ENCODE results near the gene TMCC1.
"Not testable (repeated sequence)": the region's sequence is repeated elsewhere in the genome, so short reads cannot be mapped to it uniquely, and the experiment has no call there.

The TMCC1 gene

GRCh38 chr3:129834580-129834979, 58.9 kb downstream of the TMCC1 start:
- Histone ChIP-seq H3K27ac (ENCODE audit: low read length) (no peak overlapping the region), H3K36me3 (ENCODE audit: control insufficient read depth in 1 of 2, insufficient read depth in 2 of 2, low read length in 2 of 2) (no peaks in the 10 kb centered on the region), H3K4me1 (ENCODE audit: control insufficient read depth in 1 of 2, insufficient read depth in 2 of 2, low read length in 2 of 2) (peaks cover 0 to 20% of the 10 kb centered on the region in 2 donors), H3K9me3 (ENCODE audit: control insufficient read depth in 1 of 2, low read length in 2 of 2) (no peaks in the 10 kb centered on the region), H3K27me3 (ENCODE audit: low read depth, low read length) (no peaks in the 10 kb centered on the region), H3K4me3 (ENCODE audit: low read depth in 1 of 2, low read length in 2 of 2) (no peak overlapping the region)

- not testable (repeated sequence) for H3K9me3 ChIP-seq (ENCODE audit: control insufficient read depth in 1 of 2, low read length in 2 of 2); H3K36me3 ChIP-seq (ENCODE audit: control insufficient read depth in 1 of 2, insufficient read depth in 2 of 2, low read length in 2 of 2); H3K27ac ChIP-seq (ENCODE audit: low read length); H3K4me3 ChIP-seq (ENCODE audit: low read depth in 1 of 2, low read length in 2 of 2); H3K27me3 ChIP-seq (ENCODE audit: low read depth, low read length)
- H3K4me1 ChIP-seq (ENCODE audit: control insufficient read depth in 1 of 2, insufficient read depth in 2 of 2, low read length in 2 of 2), result peaks cover 0 to 14% of the 10 kb centered on the region in 2 donors
These were observed 61.6 kb downstream of the TMCC1 start for GRCh38 chr3:129831942-129832341.

DNA sequence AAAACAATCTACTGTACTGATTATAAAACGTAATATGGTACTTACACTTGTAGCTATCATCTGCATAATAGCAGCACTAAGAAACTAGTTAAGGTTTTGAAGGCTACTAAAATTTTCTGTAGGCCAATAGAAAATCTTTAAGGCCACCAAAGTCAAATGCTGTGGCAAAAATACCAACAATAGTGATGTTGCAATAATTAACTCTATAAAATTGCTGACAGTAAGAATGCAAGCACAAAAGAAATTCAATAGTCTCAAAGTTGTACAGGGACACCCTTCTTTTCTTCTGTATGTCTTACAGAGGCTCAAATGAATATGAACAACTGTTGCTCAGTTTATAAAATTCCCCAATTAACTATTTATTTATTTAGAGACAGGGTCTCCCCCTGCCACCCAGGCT, 62.0 kb downstream of the TMCC1 start:
- Histone ChIP-seq H3K4me3 (ENCODE audit: low read depth in 1 of 2, low read length in 2 of 2) (no peak overlapping the region), H3K27me3 (ENCODE audit: low read depth, low read length) (no peaks in the 10 kb centered on the region), H3K4me1 (ENCODE audit: control insufficient read depth in 1 of 2, insufficient read depth in 2 of 2, low read length in 2 of 2) (peaks cover 0 to 10% of the 10 kb centered on the region in 2 donors), H3K36me3 (ENCODE audit: control insufficient read depth in 1 of 2, insufficient read depth in 2 of 2, low read length in 2 of 2) (peaks cover 0 to 5% of the 10 kb centered on the region in 2 donors), H3K9me3 (ENCODE audit: control insufficient read depth in 1 of 2, low read length in 2 of 2) (no peaks in the 10 kb centered on the region), H3K27ac (ENCODE audit: low read length) (no peak overlapping the region)

DNA sequence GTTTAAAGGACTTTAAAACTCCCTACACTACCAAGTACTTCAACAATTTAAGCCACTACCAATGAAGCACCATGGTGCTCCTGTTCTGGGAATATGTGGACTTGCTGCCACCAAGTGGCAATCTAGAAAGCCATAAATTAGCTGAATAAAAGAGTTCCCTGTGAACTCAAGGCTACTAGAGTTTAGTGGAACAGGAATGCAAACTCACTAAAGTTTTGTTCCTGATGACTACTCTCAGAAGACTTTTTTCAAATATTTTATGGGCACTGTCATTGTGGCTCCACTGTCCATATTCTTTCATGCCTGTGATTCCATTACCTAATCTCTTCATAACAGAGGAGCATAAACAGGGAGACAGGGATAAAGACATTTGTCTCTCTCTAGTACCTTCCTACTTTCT, 63.9 kb downstream of the TMCC1 start:
- Histone ChIP-seq H3K27me3 (ENCODE audit: low read depth, low read length) (no peaks in the 10 kb centered on the region), H3K27ac (ENCODE audit: low read length) (no peak overlapping the region)

GRCh38 chr3:129827765-129828164, 65.7 kb downstream of the TMCC1 start:
- no peak overlapping the region for H3K4me3 ChIP-seq (ENCODE audit: low read depth in 1 of 2, low read length in 2 of 2)
- peaks cover 0 to 10% of the 10 kb centered on the region in 2 donors for H3K4me1 ChIP-seq (ENCODE audit: control insufficient read depth in 1 of 2, insufficient read depth in 2 of 2, low read length in 2 of 2)
- peaks cover 0 to 5% of the 10 kb centered on the region in 2 donors for H3K36me3 ChIP-seq (ENCODE audit: control insufficient read depth in 1 of 2, insufficient read depth in 2 of 2, low read length in 2 of 2)
- H3K27me3 ChIP-seq (ENCODE audit: low read depth, low read length), result no peaks in the 10 kb centered on the region
- no peaks in the 10 kb centered on the region for H3K9me3 ChIP-seq (ENCODE audit: control insufficient read depth in 1 of 2, low read length in 2 of 2)
- H3K27ac ChIP-seq (ENCODE audit: low read length), result no peak overlapping the region

More for the DNA sequence above, 63.9 kb downstream of the TMCC1 start:
- Histone ChIP-seq H3K36me3 (ENCODE audit: control insufficient read depth in 1 of 2, insufficient read depth in 2 of 2, low read length in 2 of 2) (peaks cover 0 to 5% of the 10 kb centered on the region in 2 donors), H3K4me1 (ENCODE audit: control insufficient read depth in 1 of 2, insufficient read depth in 2 of 2, low read length in 2 of 2) (peaks cover 0 to 10% of the 10 kb centered on the region in 2 donors), H3K4me3 (ENCODE audit: low read depth in 1 of 2, low read length in 2 of 2) (no peak overlapping the region), H3K9me3 (ENCODE audit: control insufficient read depth in 1 of 2, low read length in 2 of 2) (no peaks in the 10 kb centered on the region)

DNA sequence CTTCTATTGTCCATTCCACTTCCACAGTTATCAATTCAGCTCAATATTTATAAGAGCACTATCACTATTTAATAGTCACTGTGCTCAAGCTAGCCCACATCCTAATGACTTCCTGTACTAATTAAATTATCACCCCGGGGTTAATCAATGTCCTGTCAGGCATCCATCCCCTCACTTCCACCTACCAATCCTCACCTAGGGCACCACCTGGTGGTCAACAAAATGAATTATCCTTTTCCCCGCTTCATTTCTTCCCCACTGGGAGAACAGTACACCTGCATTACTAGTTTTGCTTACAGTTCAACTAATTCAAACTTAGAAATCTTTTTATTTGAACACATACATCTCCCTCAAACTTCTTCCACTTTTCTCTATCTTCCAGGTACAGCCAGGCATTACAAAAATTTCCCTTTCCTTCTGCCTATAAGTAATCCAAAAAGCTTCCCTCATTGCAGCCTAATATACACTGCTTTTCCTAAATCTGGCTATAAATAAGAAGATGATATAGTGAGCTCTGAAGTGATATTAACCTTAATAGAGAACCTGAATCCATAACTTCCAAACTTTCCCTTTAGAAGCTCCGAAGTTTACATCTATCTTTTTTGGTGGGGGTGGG, 68.5 kb downstream of the TMCC1 start:
- H3K27me3 ChIP-seq (ENCODE audit: low read depth, low read length), result no peaks in the 10 kb centered on the region
- no peaks in the 10 kb centered on the region for H3K9me3 ChIP-seq (ENCODE audit: control insufficient read depth in 1 of 2, low read length in 2 of 2)
- peaks cover 0 to 10% of the 10 kb centered on the region in 2 donors for H3K4me1 ChIP-seq (ENCODE audit: control insufficient read depth in 1 of 2, insufficient read depth in 2 of 2, low read length in 2 of 2)
- peaks cover 0 to 5% of the 10 kb centered on the region in 2 donors for H3K36me3 ChIP-seq (ENCODE audit: control insufficient read depth in 1 of 2, insufficient read depth in 2 of 2, low read length in 2 of 2)
- no peak overlapping the region for H3K27ac ChIP-seq (ENCODE audit: low read length)
- no peak overlapping the region for H3K4me3 ChIP-seq (ENCODE audit: low read depth in 1 of 2, low read length in 2 of 2)

DNA sequence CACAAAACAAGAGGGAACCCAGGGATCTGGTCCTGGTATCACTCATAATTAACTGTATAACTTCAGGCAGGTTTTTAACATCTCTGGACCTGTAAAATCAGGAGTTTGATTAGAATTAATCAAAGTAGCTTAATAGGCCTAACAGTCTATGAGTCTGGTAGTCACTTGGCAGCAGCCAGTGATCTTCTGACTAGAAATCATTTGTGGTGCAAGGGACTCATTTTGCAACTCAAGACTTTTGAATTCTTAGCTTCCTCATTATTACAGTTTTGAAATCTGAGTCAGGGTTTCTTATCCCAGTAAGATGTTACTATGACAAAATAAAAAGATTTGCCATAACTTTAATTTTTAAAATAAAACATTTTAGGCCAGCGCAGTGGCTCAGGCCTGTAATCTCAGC, 70.8 kb downstream of the TMCC1 start:
- no peaks in the 10 kb centered on the region for H3K27me3 ChIP-seq (ENCODE audit: low read depth, low read length)

GRCh38 chr3:129822241-129822640, 71.3 kb downstream of the TMCC1 start:
- H3K27me3 ChIP-seq (ENCODE audit: low read depth, low read length), result no peaks in the 10 kb centered on the region
- no peaks in the 10 kb centered on the region for H3K9me3 ChIP-seq (ENCODE audit: control insufficient read depth in 1 of 2, low read length in 2 of 2)
- no peak overlapping the region for H3K4me3 ChIP-seq (ENCODE audit: low read depth in 1 of 2, low read length in 2 of 2)
- H3K4me1 ChIP-seq (ENCODE audit: control insufficient read depth in 1 of 2, insufficient read depth in 2 of 2, low read length in 2 of 2), result peaks cover 0 to 3% of the 10 kb centered on the region in 2 donors
- no peaks in the 10 kb centered on the region for H3K36me3 ChIP-seq (ENCODE audit: control insufficient read depth in 1 of 2, insufficient read depth in 2 of 2, low read length in 2 of 2)
- no peak overlapping the region for H3K27ac ChIP-seq (ENCODE audit: low read length)

More for the DNA sequence above, 70.8 kb downstream of the TMCC1 start:
- no peaks in the 10 kb centered on the region for H3K9me3 ChIP-seq (ENCODE audit: control insufficient read depth in 1 of 2, low read length in 2 of 2)
- no peak overlapping the region for H3K4me3 ChIP-seq (ENCODE audit: low read depth in 1 of 2, low read length in 2 of 2)
- H3K27ac ChIP-seq (ENCODE audit: low read length), result no peak overlapping the region
- peaks cover 0 to under 1% of the 10 kb centered on the region in 2 donors for H3K36me3 ChIP-seq (ENCODE audit: control insufficient read depth in 1 of 2, insufficient read depth in 2 of 2, low read length in 2 of 2)
- H3K4me1 ChIP-seq (ENCODE audit: control insufficient read depth in 1 of 2, insufficient read depth in 2 of 2, low read length in 2 of 2), result peaks cover 0 to 4% of the 10 kb centered on the region in 2 donors

- peaks cover 0 to 3% of the 10 kb centered on the region in 2 donors for H3K4me1 ChIP-seq (ENCODE audit: control insufficient read depth in 1 of 2, insufficient read depth in 2 of 2, low read length in 2 of 2)
- no peaks in the 10 kb centered on the region for H3K36me3 ChIP-seq (ENCODE audit: control insufficient read depth in 1 of 2, insufficient read depth in 2 of 2, low read length in 2 of 2)
- no peak overlapping the region for H3K27ac ChIP-seq (ENCODE audit: low read length)
- no peak overlapping the region for H3K4me3 ChIP-seq (ENCODE audit: low read depth in 1 of 2, low read length in 2 of 2)
- no peaks in the 10 kb centered on the region for H3K27me3 ChIP-seq (ENCODE audit: low read depth, low read length)
- no peaks in the 10 kb centered on the region for H3K9me3 ChIP-seq (ENCODE audit: control insufficient read depth in 1 of 2, low read length in 2 of 2)
These were observed 72.9 kb downstream of the TMCC1 start for GRCh38 chr3:129820587-129820986.

GRCh38 chr3:129812589-129812988, 80.9 kb downstream of the TMCC1 start:
- Histone ChIP-seq H3K4me1 (ENCODE audit: control insufficient read depth in 1 of 2, insufficient read depth in 2 of 2, low read length in 2 of 2) (no peaks in the 10 kb centered on the region), H3K36me3 (ENCODE audit: control insufficient read depth in 1 of 2, insufficient read depth in 2 of 2, low read length in 2 of 2) (no peaks in the 10 kb centered on the region), H3K4me3 (ENCODE audit: low read depth in 1 of 2, low read length in 2 of 2) (no peak overlapping the region), H3K27ac (ENCODE audit: low read length) (no peak overlapping the region), H3K9me3 (ENCODE audit: control insufficient read depth in 1 of 2, low read length in 2 of 2) (no peaks in the 10 kb centered on the region), H3K27me3 (ENCODE audit: low read depth, low read length) (no peaks in the 10 kb centered on the region)

DNA sequence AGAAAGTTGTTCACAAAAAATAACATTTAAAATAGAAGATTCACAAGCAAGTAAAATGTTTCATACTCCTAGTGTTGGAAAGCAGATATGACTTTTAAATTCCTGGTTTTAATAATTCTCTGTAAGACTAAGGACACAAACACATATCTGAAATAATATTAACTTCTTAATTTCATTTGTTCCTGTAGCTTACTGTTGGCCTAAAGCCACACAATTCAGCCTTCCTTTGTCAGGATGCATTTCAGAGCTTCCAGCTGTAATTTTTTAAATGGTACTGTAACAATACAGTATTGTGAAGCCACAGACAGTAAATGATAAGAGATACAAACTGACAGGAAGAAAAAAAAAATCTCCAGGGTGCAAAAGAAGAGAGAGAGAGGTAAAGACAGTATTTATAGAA, 84.2 kb downstream of the TMCC1 start:
- Histone ChIP-seq H3K4me3 (ENCODE audit: low read depth in 1 of 2, low read length in 2 of 2) (no peak overlapping the region), H3K36me3 (ENCODE audit: control insufficient read depth in 1 of 2, insufficient read depth in 2 of 2, low read length in 2 of 2) (no peaks in the 10 kb centered on the region), H3K4me1 (ENCODE audit: control insufficient read depth in 1 of 2, insufficient read depth in 2 of 2, low read length in 2 of 2) (no peaks in the 10 kb centered on the region), H3K27ac (ENCODE audit: low read length) (no peak overlapping the region), H3K9me3 (ENCODE audit: control insufficient read depth in 1 of 2, low read length in 2 of 2) (no peaks in the 10 kb centered on the region), H3K27me3 (ENCODE audit: low read depth, low read length) (no peaks in the 10 kb centered on the region)

- no peak overlapping the region for H3K4me3 ChIP-seq (ENCODE audit: low read depth in 1 of 2, low read length in 2 of 2)
- no peaks in the 10 kb centered on the region for H3K36me3 ChIP-seq (ENCODE audit: control insufficient read depth in 1 of 2, insufficient read depth in 2 of 2, low read length in 2 of 2)
- H3K27ac ChIP-seq (ENCODE audit: low read length), result no peak overlapping the region
- H3K4me1 ChIP-seq (ENCODE audit: control insufficient read depth in 1 of 2, insufficient read depth in 2 of 2, low read length in 2 of 2), result peaks cover 0 to 9% of the 10 kb centered on the region in 2 donors
- H3K27me3 ChIP-seq (ENCODE audit: low read depth, low read length), result no peaks in the 10 kb centered on the region
- H3K9me3 ChIP-seq (ENCODE audit: control insufficient read depth in 1 of 2, low read length in 2 of 2), result no peaks in the 10 kb centered on the region
These were observed 97.4 kb downstream of the TMCC1 start for GRCh38 chr3:129796146-129796545.

Data from muscle layer of duodenum (tissue), 2 donors.